ENCODE results near the gene COA1. TPM values are rescaled to one million over a fixed set of nuclear protein-coding genes. Genes with fewer than 3 reads are reported as not detected.
"Not testable (repeated sequence)": the region's sequence is repeated elsewhere in the genome, so short reads cannot be mapped to it uniquely, and the experiment has no call there.

The COA1 gene, protein sequence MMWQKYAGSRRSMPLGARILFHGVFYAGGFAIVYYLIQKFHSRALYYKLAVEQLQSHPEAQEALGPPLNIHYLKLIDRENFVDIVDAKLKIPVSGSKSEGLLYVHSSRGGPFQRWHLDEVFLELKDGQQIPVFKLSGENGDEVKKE
- total RNA-seq (10 to 100 TPM; 51.3 to 73.3 (median 64.6) TPM), polyA plus RNA-seq (10 to 100 TPM; 67.1 to 86.6 TPM), total RNA-seq (70.0 reads per million, percentile 78 among the genes with 10 or more reads in this experiment)

DNA sequence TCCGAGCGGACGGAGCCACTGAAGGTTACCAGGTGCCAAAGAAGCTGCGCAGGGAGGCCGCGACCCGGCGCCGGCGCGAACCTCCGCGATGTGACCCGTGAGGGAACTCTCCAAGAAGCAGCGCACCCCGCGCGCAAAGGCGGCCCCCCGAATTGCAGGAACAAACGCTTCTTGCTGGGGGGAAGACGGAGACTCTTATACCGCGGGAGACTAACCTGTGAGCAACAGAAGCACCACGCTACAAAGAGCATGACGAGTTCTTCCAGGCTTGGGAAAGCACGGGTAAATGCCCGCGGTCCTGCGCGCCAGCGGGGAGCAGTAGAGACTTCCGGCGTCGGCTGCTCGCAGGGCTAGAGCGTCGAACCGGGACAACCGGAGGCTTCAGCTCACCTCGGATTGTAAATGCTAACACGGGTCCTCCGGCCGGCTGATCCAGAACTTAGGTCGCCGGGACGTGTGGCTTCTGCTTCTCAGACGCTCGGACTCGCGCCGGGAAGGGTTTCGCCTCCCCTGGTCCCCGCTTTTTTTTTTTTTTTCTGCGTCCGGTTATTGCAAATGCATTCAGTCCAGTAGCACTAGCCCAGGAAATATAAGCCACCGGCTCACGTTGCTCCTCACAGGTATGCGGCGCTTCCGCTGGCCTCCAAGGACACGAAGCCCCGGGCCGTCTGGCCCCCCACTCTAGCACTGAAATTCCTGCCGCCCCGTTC, at the start of gene COA1:
COA1 (minus strand) TSS at position 310 of the 710 bp plus-strand sequence. CDS start 80,909 bp downstream, outside the sequence.
- Histone ChIP-seq H3K27ac (ENCODE audit: low read depth, low read length) (peak within 1 kb of the TSS; percentile 76), H3K36me3 (ENCODE audit: control insufficient read depth in 2 of 3, insufficient read depth in 3 of 3, low read length in 3 of 3) (peaks cover 0 to 4% (median 0%) of the 10 kb centered on the region in 3 experiments), H3K4me3 (ENCODE audit: low read length) (peak within 1 kb of the TSS; percentile 91), H3K4me1 (ENCODE audit: control insufficient read depth in 2 of 2, insufficient read depth in 2 of 2, low read length in 2 of 2) (peaks cover 15 to 24% of the 10 kb centered on the region in 2 donors), H3K9me3 (ENCODE audit: control insufficient read depth in 2 of 3, low read length in 3 of 3) (no peaks in the 10 kb centered on the region), H3K27me3 (ENCODE audit: control insufficient read depth in 2 of 2, insufficient read depth in 2 of 2, low read length in 2 of 2) (no peaks in the 10 kb centered on the region)
- intact Hi-C loops (cut with micrococcal nuclease): loop anchor here (1.0 to 10.0 kb wide), 9 partner anchors 29 to 797 kb away; partner anchors contain the start of genes MRPL32 (in 2 of the 2), PSMA2 (in 2 of the 2), STK17A (in 2 of the 2) and BLVRA (in 1 of the 2)
- POLR2A ChIA-PET: interaction anchor here (0.8 to 3.5 kb wide), 7 partner anchors 29 to 797 kb away, joined by 3 to 18 read pairs (median 4); partner anchors contain the start of genes BLVRA, MRPL32, PSMA2 and STK17A
- Mint-ChIP-seq H3K27me3 (peaks cover 0 to 4% (median 0%) of the 10 kb centered on the region in 5 donors), H3K4me1 (peaks cover 27 to 57% (median 38%) of the 10 kb centered on the region in 7 donors), H3K27ac (peak within 1 kb of the TSS; percentile 75 to 95 (median 90)), H3K9me3 (no peaks in the 10 kb centered on the region), H3K36me3 (peaks cover 0 to 16% (median 3%) of the 10 kb centered on the region in 5 donors), H3K4me3 (peak within 1 kb of the TSS; percentile 81 to 96 (median 94))
- CTCF ChIA-PET: interaction anchor here (0.6 to 1.5 kb wide), 7 partner anchors 17 to 217 kb away, joined by 3 to 14 read pairs (median 3); partner anchors contain the start of gene STK17A
- ATAC-seq: peak; percentile 98
- DNase-seq: peak; percentile 61 to 85 (median 81)

DNA sequence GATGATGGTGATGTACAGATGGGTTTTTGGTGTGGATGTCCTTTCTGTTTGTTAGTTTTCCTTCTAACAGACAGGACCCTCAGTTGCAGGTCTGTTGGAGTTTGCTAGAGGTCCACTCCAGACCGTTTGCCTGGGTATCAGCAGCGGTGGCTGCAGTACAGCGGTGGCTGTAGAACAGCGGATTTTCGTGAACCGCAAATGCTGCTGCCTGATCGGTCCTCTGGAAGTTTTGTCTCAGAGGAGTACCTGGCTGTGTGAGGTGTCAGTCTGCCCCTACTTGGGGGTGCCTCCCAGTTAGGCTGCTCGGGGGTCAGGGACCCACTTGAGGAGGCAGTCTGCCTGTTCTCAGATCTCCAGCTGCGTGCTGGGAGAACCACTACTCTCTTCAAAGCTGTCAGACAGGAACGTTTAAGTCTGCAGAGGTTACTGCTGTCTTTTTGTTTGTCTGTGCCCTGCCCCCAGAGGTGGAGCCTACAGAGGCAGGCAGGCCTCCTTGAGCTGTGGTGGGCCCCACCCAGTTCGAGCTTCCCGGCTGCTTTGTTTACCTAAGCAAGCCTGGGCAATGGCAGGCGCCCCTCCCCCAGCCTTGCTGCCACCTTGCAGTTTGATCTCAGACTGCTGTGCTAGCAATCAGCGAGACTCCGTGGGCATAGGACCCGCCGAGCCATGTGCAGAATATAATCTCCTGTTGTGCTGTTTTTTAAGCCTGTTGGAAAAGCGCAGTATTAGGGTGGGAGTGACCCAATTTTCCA, 49.1 kb upstream of the COA1 start:
- peaks cover 3 to 32% (median 16%) of the 10 kb centered on the region in 7 donors for H3K4me1 Mint-ChIP-seq
- peaks cover 7 to 32% (median 15%) of the 10 kb centered on the region in 5 donors for H3K36me3 Mint-ChIP-seq
- ATAC-seq; H3K4me1 ChIP-seq (ENCODE audit: control insufficient read depth in 2 of 2, insufficient read depth in 2 of 2, low read length in 2 of 2); intact Hi-C loops (cut with micrococcal nuclease); H3K36me3 ChIP-seq (ENCODE audit: control insufficient read depth in 2 of 3, insufficient read depth in 3 of 3, low read length in 3 of 3); H3K27me3 Mint-ChIP-seq; POLR2A ChIA-PET; H3K9me3 ChIP-seq (ENCODE audit: control insufficient read depth in 2 of 3, low read length in 3 of 3); H3K4me3 ChIP-seq (ENCODE audit: low read length); CTCF ChIA-PET; H3K27ac ChIP-seq (ENCODE audit: low read depth, low read length); H3K9me3 Mint-ChIP-seq; H3K27me3 ChIP-seq (ENCODE audit: control insufficient read depth in 2 of 2, insufficient read depth in 2 of 2, low read length in 2 of 2): not testable (repeated sequence)
- DNase-seq: peak in 1 of 9 donors; percentile 9
- peak overlapping the region in 2 of 10 donors; percentile 24 to 33 for H3K4me3 Mint-ChIP-seq
- H3K27ac Mint-ChIP-seq: peak overlapping the region in 1 of 9 donors; percentile 19

DNA sequence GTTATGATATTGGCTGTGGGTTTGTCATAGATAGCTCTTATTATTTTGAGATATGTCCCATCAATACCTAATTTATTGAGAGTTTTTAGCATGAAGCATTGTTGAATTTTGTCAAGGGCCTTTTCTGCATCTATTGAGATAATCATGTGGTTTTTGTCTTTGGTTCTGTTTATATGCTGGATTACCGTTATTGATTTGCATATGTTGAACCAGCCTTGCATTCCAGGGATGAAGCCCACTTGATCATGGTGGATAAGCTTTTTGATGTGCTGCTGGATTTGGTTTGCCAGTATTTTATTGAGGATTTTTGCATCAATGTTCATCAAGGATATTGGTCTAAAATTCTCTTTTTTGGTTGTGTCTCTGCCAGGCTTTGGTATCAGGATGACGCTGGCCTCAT, 45.9 kb upstream of the COA1 start:
- intact Hi-C loops (cut with micrococcal nuclease): not testable (repeated sequence)

DNA sequence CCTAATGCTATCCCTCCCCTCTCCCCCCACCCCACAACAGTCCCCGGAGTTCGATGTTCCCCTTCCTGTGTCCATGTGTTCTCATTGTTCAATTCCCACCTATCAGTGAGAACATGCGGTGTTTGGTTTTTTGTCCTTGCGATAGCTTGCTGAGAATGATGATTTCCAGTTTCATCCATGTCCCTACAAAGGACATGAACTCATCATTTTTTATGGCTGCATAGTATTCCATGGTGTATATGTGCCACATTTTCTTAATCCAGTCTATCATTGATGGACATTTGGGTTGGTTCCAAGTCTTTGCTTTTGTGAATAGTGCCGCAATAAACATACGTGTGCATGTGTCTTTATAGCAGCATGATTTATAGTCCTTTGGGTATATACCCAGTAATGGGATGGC, 43.9 kb upstream of the COA1 start:
- ATAC-seq: not testable (repeated sequence)

More for the DNA sequence above, 45.9 kb upstream of the COA1 start:
- POLR2A ChIA-PET; H3K9me3 ChIP-seq (ENCODE audit: control insufficient read depth in 2 of 3, low read length in 3 of 3); H3K4me3 Mint-ChIP-seq; H3K27ac Mint-ChIP-seq; H3K4me1 ChIP-seq (ENCODE audit: control insufficient read depth in 2 of 2, insufficient read depth in 2 of 2, low read length in 2 of 2); H3K27ac ChIP-seq (ENCODE audit: low read depth, low read length); DNase-seq; CTCF ChIA-PET; ATAC-seq; H3K27me3 Mint-ChIP-seq; H3K4me3 ChIP-seq (ENCODE audit: low read length); H3K27me3 ChIP-seq (ENCODE audit: control insufficient read depth in 2 of 2, insufficient read depth in 2 of 2, low read length in 2 of 2): not testable (repeated sequence)
- Mint-ChIP-seq H3K9me3 (peaks cover 0 to 12% (median 2%) of the 10 kb centered on the region in 11 donors), H3K36me3 (peaks cover 19 to 44% (median 24%) of the 10 kb centered on the region in 5 donors), H3K4me1 (peaks cover 2 to 26% (median 14%) of the 10 kb centered on the region in 7 donors)
- H3K36me3 ChIP-seq (ENCODE audit: control insufficient read depth in 2 of 3, insufficient read depth in 3 of 3, low read length in 3 of 3): peaks cover 0 to 13% (median 0%) of the 10 kb centered on the region in 3 experiments

DNA sequence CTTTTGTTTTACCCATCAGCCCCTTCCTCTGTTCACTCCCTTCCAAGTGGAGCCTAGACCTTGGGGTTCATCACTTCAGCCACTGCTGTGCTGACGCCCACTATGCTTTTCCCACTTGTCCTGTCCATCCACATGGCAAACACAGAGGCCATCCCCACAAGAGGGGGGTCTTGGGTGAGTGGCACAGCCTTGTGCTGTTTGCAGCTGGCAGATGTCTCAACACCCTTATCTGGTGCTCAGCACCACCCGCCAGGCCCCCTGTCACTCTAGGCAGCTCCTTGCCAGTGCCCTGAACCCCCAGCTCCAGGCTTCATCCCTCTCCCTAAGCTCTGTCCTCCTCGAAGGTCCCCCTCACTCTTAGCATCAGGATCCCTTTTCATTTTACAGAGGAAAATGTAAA, 42.2 kb upstream of the COA1 start:
- peaks cover 0 to 12% (median 5%) of the 10 kb centered on the region in 7 donors for H3K4me1 Mint-ChIP-seq
- no peak overlapping the region for H3K27ac Mint-ChIP-seq
- Histone ChIP-seq H3K9me3 (ENCODE audit: control insufficient read depth in 2 of 3, low read length in 3 of 3) (no peaks in the 10 kb centered on the region), H3K36me3 (ENCODE audit: control insufficient read depth in 2 of 3, insufficient read depth in 3 of 3, low read length in 3 of 3) (peaks cover 0 to 13% (median 0%) of the 10 kb centered on the region in 3 experiments), H3K27me3 (ENCODE audit: control insufficient read depth in 2 of 2, insufficient read depth in 2 of 2, low read length in 2 of 2) (no peaks in the 10 kb centered on the region), H3K4me3 (ENCODE audit: low read length) (no peak overlapping the region), H3K4me1 (ENCODE audit: control insufficient read depth in 2 of 2, insufficient read depth in 2 of 2, low read length in 2 of 2) (no peaks in the 10 kb centered on the region), H3K27ac (ENCODE audit: low read depth, low read length) (no peak overlapping the region)
- H3K27me3 Mint-ChIP-seq: no peaks in the 10 kb centered on the region
- peaks cover 15 to 30% (median 22%) of the 10 kb centered on the region in 5 donors for H3K36me3 Mint-ChIP-seq
- CTCF ChIA-PET: no interaction called here
- intact Hi-C loops (cut with micrococcal nuclease): no loop called here
- POLR2A ChIA-PET: interaction anchor here (0.6 to 0.9 kb wide), 2 partner anchors 10 to 128 kb away, joined by 3 to 6 read pairs; no protein-coding TSS in a partner anchor
- ATAC-seq: no peak
- peaks cover 0 to 12% (median 2%) of the 10 kb centered on the region in 11 donors for H3K9me3 Mint-ChIP-seq
- no peak for DNase-seq
- H3K4me3 Mint-ChIP-seq: no peak overlapping the region

More for the DNA sequence above, 43.9 kb upstream of the COA1 start:
- Mint-ChIP-seq H3K9me3 (peaks cover 0 to 12% (median 2%) of the 10 kb centered on the region in 11 donors), H3K36me3 (peaks cover 15 to 37% (median 22%) of the 10 kb centered on the region in 5 donors), H3K4me1 (peaks cover 0 to 15% (median 5%) of the 10 kb centered on the region in 7 donors)
- H3K4me3 Mint-ChIP-seq; H3K27ac ChIP-seq (ENCODE audit: low read depth, low read length); H3K4me1 ChIP-seq (ENCODE audit: control insufficient read depth in 2 of 2, insufficient read depth in 2 of 2, low read length in 2 of 2); CTCF ChIA-PET; H3K4me3 ChIP-seq (ENCODE audit: low read length); H3K27me3 Mint-ChIP-seq; DNase-seq; H3K27ac Mint-ChIP-seq; intact Hi-C loops (cut with micrococcal nuclease); POLR2A ChIA-PET; H3K27me3 ChIP-seq (ENCODE audit: control insufficient read depth in 2 of 2, insufficient read depth in 2 of 2, low read length in 2 of 2); H3K9me3 ChIP-seq (ENCODE audit: control insufficient read depth in 2 of 3, low read length in 3 of 3): not testable (repeated sequence)
- H3K36me3 ChIP-seq (ENCODE audit: control insufficient read depth in 2 of 3, insufficient read depth in 3 of 3, low read length in 3 of 3): peaks cover 0 to 13% (median 0%) of the 10 kb centered on the region in 3 experiments

DNA sequence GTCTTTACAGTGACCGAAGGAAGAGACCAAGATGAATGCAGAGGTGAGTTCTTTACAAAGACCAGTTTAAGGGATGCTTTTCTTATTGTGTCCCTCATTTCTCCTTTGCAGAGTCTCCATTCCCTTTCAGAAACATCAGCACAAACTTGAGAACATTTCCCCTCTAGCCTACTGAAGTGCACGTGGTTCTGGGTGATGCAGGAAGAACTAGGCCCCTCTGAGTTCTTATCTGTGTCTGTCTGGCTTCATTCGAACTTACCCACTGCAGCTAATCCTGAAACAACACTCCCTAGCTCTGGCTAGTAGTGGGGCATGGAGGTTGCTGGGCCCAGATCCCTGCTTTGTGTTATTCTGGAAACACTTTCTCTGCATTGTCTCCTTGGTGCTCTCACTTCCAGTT, 41.8 kb upstream of the COA1 start:
- Histone ChIP-seq H3K4me3 (ENCODE audit: low read length) (no peak overlapping the region), H3K4me1 (ENCODE audit: control insufficient read depth in 2 of 2, insufficient read depth in 2 of 2, low read length in 2 of 2) (no peaks in the 10 kb centered on the region), H3K36me3 (ENCODE audit: control insufficient read depth in 2 of 3, insufficient read depth in 3 of 3, low read length in 3 of 3) (peaks cover 0 to 13% (median 0%) of the 10 kb centered on the region in 3 experiments), H3K9me3 (ENCODE audit: control insufficient read depth in 2 of 3, low read length in 3 of 3) (no peaks in the 10 kb centered on the region), H3K27ac (ENCODE audit: low read depth, low read length) (no peak overlapping the region), H3K27me3 (ENCODE audit: control insufficient read depth in 2 of 2, insufficient read depth in 2 of 2, low read length in 2 of 2) (no peaks in the 10 kb centered on the region)
- no peak for DNase-seq
- Mint-ChIP-seq H3K27ac (peak overlapping the region in 1 of 9 donors; percentile 53), H3K4me1 (peaks cover 0 to 11% (median 4%) of the 10 kb centered on the region in 7 donors), H3K36me3 (peaks cover 15 to 27% (median 22%) of the 10 kb centered on the region in 5 donors), H3K27me3 (no peaks in the 10 kb centered on the region), H3K9me3 (peaks cover 0 to 8% (median 0%) of the 10 kb centered on the region in 11 donors), H3K4me3 (peak overlapping the region in 1 of 10 donors; percentile 51)
- POLR2A ChIA-PET: interaction anchor here (0.6 kb wide), 1 partner anchor 127 kb away, joined by 3 read pairs; no protein-coding TSS in a partner anchor
- intact Hi-C loops (cut with micrococcal nuclease): no loop called here
- CTCF ChIA-PET: no interaction called here
- ATAC-seq: no peak

All from naive thymus-derived CD4-positive, alpha-beta T cell (primary cell).